Measurements from ENCODE around the gene USP54. TPM values are rescaled to one million over a fixed set of nuclear protein-coding genes. Genes with fewer than 3 reads are reported as not detected.

USP54 gene
- total and polyA plus RNA-seq, 2 experiments from 2014 or later: 4.2 to 6.8 TPM

GRCh38 chr10:73561192-73561591, 29.9 kb downstream of the USP54 start:
- no peak for DNase-seq
- Histone ChIP-seq H3K27ac (no peak overlapping the region), H3K4me2 (ENCODE audit: unreplicated experiment) (no peak overlapping the region), H3K4me3 (no peak overlapping the region), H3K79me2 (ENCODE audit: insufficient read depth) (no peaks in the 10 kb centered on the region), H3K9ac (no peak overlapping the region), H3K9me2 (ENCODE audit: insufficient read depth) (no peaks in the 10 kb centered on the region), H2AFZ (no peak overlapping the region), H4K20me1 (ENCODE audit: insufficient read depth) (no peaks in the 10 kb centered on the region), H3K4me1 (ENCODE audit: insufficient read depth) (no peaks in the 10 kb centered on the region), H3K9me3 (ENCODE audit: low read depth) (no peaks in the 10 kb centered on the region), H3F3A (ENCODE audit: insufficient read depth) (no peaks in the 10 kb centered on the region), H3K36me3 (ENCODE audit: low read depth) (no peaks in the 10 kb centered on the region), H3K27me3 (replicated peaks; ENCODE audit: insufficient read depth) (no peaks in the 10 kb centered on the region)
- in situ Hi-C loops (cut with MboI): no loop called here
- TF ChIP-seq EZH2phosphoT487 (IDR thresholded peaks at IDR 0.05; ENCODE audit: insufficient read depth, low read depth) (no peak), EZH2 (IDR thresholded peaks at IDR 0.05; ENCODE audit: insufficient read depth, poor library complexity, severe bottlenecking) (no peak)
- 90 to 98% methylated on average over 1 of the region's 1 CpG for WGBS, 2 experiments (ENCODE audit: low coverage in 1 of 2, low lambda C conversion rate in 2 of 2, missing lambda C conversion rate in 2 of 2)

- Histone ChIP-seq H4K20me1 (ENCODE audit: insufficient read depth) (no peaks in the 10 kb centered on the region), H3K4me1 (ENCODE audit: insufficient read depth) (no peaks in the 10 kb centered on the region), H2AFZ (no peak overlapping the region), H3K4me2 (ENCODE audit: unreplicated experiment) (no peak overlapping the region), H3K9ac (no peak overlapping the region), H3K36me3 (ENCODE audit: low read depth) (no peaks in the 10 kb centered on the region), H3K9me2 (ENCODE audit: insufficient read depth) (no peaks in the 10 kb centered on the region), H3K79me2 (ENCODE audit: insufficient read depth) (no peaks in the 10 kb centered on the region), H3K4me3 (no peak overlapping the region), H3K27ac (no peak overlapping the region), H3K27me3 (replicated peaks; ENCODE audit: insufficient read depth) (no peaks in the 10 kb centered on the region), H3K9me3 (ENCODE audit: low read depth) (no peaks in the 10 kb centered on the region), H3F3A (ENCODE audit: insufficient read depth) (no peaks in the 10 kb centered on the region)
- TF ChIP-seq EZH2 (IDR thresholded peaks at IDR 0.05; ENCODE audit: insufficient read depth, poor library complexity, severe bottlenecking) (no peak), EZH2phosphoT487 (IDR thresholded peaks at IDR 0.05; ENCODE audit: insufficient read depth, low read depth) (no peak)
- 87 to 89% methylated on average over 6 of the region's 6 CpGs for WGBS, 2 experiments (ENCODE audit: low coverage in 1 of 2, low lambda C conversion rate in 2 of 2, missing lambda C conversion rate in 2 of 2)
- in situ Hi-C loops (cut with MboI): no loop called here
- DNase-seq: peak; percentile 9
These were observed 31.6 kb downstream of the USP54 start for GRCh38 chr10:73559590-73559989.

GRCh38 chr10:73556855-73557254, 34.3 kb downstream of the USP54 start:
- Histone ChIP-seq H3K9me2 (ENCODE audit: insufficient read depth) (no peaks in the 10 kb centered on the region), H3K9me3 (ENCODE audit: low read depth) (no peaks in the 10 kb centered on the region), H3K27me3 (replicated peaks; ENCODE audit: insufficient read depth) (no peaks in the 10 kb centered on the region), H3K4me2 (ENCODE audit: unreplicated experiment) (no peak overlapping the region), H3K4me1 (ENCODE audit: insufficient read depth) (no peaks in the 10 kb centered on the region), H4K20me1 (ENCODE audit: insufficient read depth) (no peaks in the 10 kb centered on the region), H3K79me2 (ENCODE audit: insufficient read depth) (no peaks in the 10 kb centered on the region), H3F3A (ENCODE audit: insufficient read depth) (no peaks in the 10 kb centered on the region), H2AFZ (no peak overlapping the region), H3K36me3 (ENCODE audit: low read depth) (no peaks in the 10 kb centered on the region), H3K27ac (no peak overlapping the region), H3K9ac (no peak overlapping the region), H3K4me3 (no peak overlapping the region)
- no peak for DNase-seq
- TF ChIP-seq EZH2phosphoT487 (IDR thresholded peaks at IDR 0.05; ENCODE audit: insufficient read depth, low read depth) (no peak), EZH2 (IDR thresholded peaks at IDR 0.05; ENCODE audit: insufficient read depth, poor library complexity, severe bottlenecking) (no peak)
- 95 to 97% methylated on average over 2 of the region's 2 CpGs for WGBS, 2 experiments (ENCODE audit: low coverage in 1 of 2, low lambda C conversion rate in 2 of 2, missing lambda C conversion rate in 2 of 2)
- in situ Hi-C loops (cut with MboI): no loop called here

GRCh38 chr10:73554721-73555120, 36.4 kb downstream of the USP54 start:
- no peak for TF ChIP-seq EZH2phosphoT487 (IDR thresholded peaks at IDR 0.05; ENCODE audit: insufficient read depth, low read depth)
- H3K36me3 ChIP-seq (ENCODE audit: low read depth): no peaks in the 10 kb centered on the region
- no peak overlapping the region for H3K4me3 ChIP-seq
- H4K20me1 ChIP-seq (ENCODE audit: insufficient read depth): no peaks in the 10 kb centered on the region
- H3K4me1 ChIP-seq (ENCODE audit: insufficient read depth): no peaks in the 10 kb centered on the region
- in situ Hi-C loops (cut with MboI): no loop called here
- no peaks in the 10 kb centered on the region for H3K9me2 ChIP-seq (ENCODE audit: insufficient read depth)
- no peaks in the 10 kb centered on the region for H3K79me2 ChIP-seq (ENCODE audit: insufficient read depth)
- DNase-seq: no peak
- no peaks in the 10 kb centered on the region for H3K9me3 ChIP-seq (ENCODE audit: low read depth)
- H3K27me3 ChIP-seq (replicated peaks; ENCODE audit: insufficient read depth): no peaks in the 10 kb centered on the region
- H2AFZ ChIP-seq: no peak overlapping the region
- H3K4me2 ChIP-seq (ENCODE audit: unreplicated experiment): no peak overlapping the region
- H3F3A ChIP-seq (ENCODE audit: insufficient read depth): no peaks in the 10 kb centered on the region
- H3K27ac ChIP-seq: no peak overlapping the region
- H3K9ac ChIP-seq: no peak overlapping the region

- no peak overlapping the region for H2AFZ ChIP-seq
- H3K4me1 ChIP-seq (ENCODE audit: insufficient read depth): no peaks in the 10 kb centered on the region
- no peaks in the 10 kb centered on the region for H3K9me2 ChIP-seq (ENCODE audit: insufficient read depth)
- H3K9ac ChIP-seq: no peak overlapping the region
- no peaks in the 10 kb centered on the region for H3K36me3 ChIP-seq (ENCODE audit: low read depth)
- H3K27ac ChIP-seq: no peak overlapping the region
- no peaks in the 10 kb centered on the region for H3F3A ChIP-seq (ENCODE audit: insufficient read depth)
- 89 to 92% methylated on average over 2 of the region's 2 CpGs for whole genome bisulfite sequencing, 2 experiments (ENCODE audit: low coverage in 1 of 2, low lambda C conversion rate in 2 of 2, missing lambda C conversion rate in 2 of 2)
- no peak overlapping the region for H3K4me2 ChIP-seq (ENCODE audit: unreplicated experiment)
- H3K27me3 ChIP-seq (replicated peaks; ENCODE audit: insufficient read depth): no peaks in the 10 kb centered on the region
- H3K4me3 ChIP-seq: no peak overlapping the region
- TF ChIP-seq EZH2 (IDR thresholded peaks at IDR 0.05; ENCODE audit: insufficient read depth, poor library complexity, severe bottlenecking) (no peak), EZH2phosphoT487 (IDR thresholded peaks at IDR 0.05; ENCODE audit: insufficient read depth, low read depth) (no peak)
- H3K9me3 ChIP-seq (ENCODE audit: low read depth): no peaks in the 10 kb centered on the region
- no peaks in the 10 kb centered on the region for H3K79me2 ChIP-seq (ENCODE audit: insufficient read depth)
- in situ Hi-C loops (cut with MboI): no loop called here
- H4K20me1 ChIP-seq (ENCODE audit: insufficient read depth): no peaks in the 10 kb centered on the region
- DNase-seq: no peak
These were observed 37.4 kb downstream of the USP54 start for GRCh38 chr10:73553761-73554160.

All from GM23248 (cell line).